GM19372 (cell line): ENCODE data around the gene CLTA.
A peak's percentile ranks its signal among the peaks of the same experiment; 100 is the strongest.

Experiments
- ATAC-seq: cut with Tn5 transposase; IDR thresholded peaks from one replicate; pipeline ENCODE4 v1.9.1; 2021; ENCODE audit warnings: mild to moderate bottlenecking, low read depth, moderate library complexity; ENCODE audit not compliant: unreplicated experiment

The CLTA gene, protein sequence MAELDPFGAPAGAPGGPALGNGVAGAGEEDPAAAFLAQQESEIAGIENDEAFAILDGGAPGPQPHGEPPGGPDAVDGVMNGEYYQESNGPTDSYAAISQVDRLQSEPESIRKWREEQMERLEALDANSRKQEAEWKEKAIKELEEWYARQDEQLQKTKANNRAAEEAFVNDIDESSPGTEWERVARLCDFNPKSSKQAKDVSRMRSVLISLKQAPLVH

DNA sequence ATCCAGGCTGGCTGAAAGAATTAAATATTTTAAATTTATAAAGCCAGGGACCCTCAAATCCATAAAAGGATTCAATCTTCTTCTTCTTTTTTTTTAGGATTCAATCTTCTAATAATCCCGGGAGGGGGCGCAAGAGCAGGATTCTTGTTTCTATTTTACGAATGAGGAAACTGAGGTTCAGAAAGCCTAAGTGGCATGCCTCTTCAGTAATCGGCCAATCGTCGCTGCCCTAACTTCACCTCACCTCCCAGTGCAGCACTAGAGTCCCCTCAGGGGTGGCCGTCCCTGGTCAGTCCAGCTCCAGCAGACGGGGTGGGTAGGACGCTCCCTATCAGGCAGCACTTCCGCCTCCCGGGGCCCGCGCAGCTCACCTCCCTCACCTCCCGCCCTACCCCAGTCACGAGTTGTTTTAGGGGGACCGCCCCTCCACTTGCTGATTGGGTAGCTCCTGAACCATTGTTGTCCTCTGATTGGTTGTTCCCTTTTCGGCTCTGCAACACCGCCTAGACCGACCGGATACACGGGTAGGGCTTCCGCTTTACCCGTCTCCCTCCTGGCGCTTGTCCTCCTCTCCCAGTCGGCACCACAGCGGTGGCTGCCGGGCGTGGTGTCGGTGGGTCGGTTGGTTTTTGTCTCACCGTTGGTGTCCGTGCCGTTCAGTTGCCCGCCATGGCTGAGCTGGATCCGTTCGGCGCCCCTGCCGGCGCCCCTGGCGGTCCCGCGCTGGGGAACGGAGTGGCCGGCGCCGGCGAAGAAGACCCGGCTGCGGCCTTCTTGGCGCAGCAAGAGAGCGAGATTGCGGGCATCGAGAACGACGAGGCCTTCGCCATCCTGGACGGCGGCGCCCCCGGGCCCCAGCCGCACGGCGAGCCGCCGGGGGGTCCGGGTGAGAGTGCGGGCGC is at the start of gene CLTA:
CLTA (plus strand) TSS at position 534 of the 902 bp plus-strand sequence; CDS start at position 670, 136 bp downstream.
- peak; percentile 99 for ATAC-seq

DNA sequence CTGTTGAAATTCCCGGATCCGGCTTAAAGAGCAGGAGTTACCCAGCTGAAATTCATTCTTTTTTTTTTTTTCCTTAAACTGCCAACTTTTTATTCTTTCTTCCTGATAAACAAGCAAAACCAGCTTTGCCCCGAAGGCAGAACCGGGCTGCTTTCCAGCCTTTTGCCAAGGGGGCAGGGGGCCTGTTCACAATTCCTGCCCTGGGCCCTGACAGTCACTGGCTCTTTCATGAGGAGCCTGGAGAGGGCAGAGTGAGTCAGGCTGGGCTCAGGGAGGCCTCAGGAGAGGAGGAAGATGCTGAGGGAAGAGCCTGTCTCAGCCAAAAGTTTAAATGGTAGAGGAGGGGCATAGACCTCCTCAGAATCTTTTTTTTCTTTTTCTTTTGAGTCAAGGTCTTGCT is 49.4 kb upstream of the CLTA start:
- ATAC-seq: no peak

DNA sequence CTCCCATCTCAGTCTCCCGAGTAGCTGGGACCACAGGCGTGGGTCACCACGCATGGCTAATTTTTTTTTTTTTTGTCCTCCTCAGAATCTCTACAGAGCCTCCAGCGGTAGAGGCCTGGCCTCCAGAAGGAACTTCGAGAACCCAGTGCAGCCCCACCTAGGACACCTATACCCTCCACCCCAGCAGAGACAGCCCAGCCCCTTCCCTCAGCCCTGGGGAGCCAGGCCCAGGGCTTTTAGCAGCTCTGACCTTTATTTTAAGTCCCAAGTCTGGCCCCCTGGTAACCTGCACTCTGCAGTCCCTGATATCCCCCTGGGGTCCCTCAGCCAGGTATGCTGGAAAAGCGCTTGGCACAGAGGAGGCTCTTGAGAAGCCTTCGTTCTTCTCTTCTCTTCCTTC is 49.0 kb upstream of the CLTA start:
- no peak for ATAC-seq

DNA sequence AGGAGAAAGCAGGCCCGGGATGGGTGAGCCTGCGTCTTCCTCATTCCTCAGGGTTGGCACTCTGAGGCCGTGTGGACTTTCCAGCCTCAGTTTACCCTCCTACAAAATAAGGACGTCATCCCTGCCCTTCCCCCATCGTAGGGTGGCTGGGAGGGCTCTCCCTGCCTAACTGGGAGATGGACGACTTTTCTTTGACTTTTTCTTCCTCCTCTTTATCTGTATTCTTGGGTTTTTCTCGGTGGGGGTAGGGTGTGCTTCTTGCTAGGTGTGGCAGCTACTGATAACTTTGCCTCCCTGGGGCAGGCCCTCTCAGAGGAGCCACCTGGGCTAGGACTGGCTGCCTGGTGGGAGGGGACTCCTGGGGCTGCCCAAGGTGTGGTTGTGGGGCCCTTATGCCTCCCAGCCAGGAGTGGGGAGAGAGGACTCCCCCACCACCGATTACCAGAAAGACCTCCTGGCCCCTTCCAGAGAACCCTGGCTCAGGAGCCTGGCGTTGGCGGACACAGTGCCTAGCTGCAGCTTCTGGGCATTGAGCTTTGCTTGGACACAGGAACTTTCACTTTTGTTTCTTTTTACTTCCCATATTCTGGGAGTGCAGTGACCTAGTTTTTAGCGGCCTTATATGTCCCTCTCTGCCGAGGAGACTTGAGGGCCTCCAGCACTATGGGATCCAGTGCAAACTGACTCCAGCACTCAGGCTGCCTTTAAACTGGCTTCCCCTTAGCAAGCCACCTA is 48.0 kb upstream of the CLTA start:
- ATAC-seq: no peak

DNA sequence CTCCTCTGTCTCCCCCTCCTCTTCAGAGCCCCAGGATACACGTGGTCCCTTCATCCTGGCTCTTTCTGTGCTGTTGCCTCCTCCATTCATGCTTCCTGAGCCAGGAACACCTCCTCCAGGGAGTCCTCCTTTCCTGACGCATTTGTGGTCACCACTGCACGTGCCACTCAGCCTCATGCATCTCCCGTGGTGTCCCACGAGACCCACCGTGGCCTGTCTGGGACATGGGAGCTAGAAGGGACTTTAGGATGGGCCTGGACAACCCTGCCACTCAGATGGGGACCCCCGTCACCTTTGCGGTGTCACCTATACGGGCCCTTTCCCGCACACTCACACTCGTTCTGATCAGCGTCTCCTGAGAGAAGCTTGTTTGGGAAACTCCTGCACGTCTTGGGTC is 47.5 kb upstream of the CLTA start:
- no peak for ATAC-seq

DNA sequence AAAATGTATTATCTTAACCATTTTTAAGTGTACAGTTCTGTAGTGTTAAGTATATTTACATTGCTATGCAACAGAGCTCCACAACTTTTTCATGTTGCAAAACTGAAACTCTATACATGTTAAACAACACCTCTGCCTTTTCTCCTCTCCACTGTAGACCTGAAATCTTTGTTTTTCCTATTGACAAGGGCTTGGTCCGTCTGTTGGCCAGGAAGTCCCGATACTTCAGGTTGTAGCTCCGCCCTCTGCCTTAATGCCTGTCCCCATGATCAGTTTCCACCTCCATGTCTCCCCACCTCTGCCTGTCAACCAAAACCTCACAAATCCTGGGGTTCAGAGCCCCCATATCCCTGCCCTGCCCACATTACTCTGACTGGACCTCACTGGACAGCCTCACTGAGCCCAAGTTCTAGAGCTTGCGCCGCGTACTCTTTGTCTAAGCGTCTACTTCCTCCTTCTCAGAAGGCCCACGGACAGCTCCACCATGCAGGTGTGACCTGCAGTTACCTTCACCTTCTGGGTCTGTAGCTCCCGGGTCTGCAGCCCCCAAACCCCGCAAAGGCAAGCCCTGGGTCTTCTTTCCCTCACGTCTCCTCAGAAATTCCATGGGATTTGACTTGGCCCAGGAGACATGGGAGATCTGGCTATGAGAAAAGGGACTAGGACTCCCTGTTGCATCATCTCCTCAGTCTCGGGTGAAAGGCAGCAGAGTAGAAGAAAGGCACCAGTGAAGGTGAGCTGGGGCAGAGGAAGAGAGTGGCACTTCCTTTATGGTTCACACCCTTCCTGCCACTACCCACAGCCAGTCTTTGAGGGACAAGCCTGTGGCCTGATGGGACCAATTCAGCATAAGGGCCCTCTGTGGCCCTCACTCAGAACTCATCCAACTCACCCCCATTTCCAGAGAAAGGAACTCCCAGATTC is 46.1 kb upstream of the CLTA start:
- ATAC-seq: no peak

DNA sequence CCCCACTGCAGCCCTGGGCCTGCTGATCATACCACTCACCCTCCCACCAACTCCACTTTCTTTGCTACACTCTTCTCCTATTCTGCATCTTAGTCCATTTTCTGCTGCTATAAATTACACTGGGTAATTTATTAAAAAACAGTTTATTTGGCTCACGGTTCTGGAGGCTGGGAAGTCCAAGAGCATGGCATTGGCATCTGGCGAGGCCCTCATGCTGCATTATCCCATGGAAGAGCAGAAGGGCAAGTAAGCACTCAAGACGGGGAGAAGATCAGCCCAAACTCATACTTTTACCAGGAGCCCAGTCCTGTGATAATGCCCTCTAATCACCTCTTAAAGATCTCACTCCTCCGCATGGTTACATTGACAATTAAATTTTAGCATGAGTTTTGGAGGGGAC is 44.8 kb upstream of the CLTA start:
- no peak for ATAC-seq

DNA sequence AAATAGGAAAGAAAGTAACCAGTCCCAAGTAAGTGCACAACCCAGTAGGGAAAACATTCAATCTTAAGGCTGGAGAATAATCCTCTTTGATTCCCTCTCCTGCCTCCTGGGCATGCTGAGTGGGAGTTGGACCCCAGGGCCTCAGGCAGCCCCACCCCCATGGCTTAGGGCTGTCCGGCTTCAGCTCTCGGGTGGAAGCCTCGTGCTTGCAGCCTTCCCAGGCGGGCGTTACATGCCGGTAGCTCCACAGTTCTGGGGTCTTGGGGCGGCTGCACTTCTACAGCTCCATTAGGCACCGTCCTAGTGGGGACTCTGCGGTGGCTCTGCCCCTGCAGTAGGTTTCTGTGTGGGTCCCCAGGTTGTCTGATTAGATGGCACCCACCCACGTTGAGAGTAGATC is 44.1 kb upstream of the CLTA start:
- no peak for ATAC-seq

DNA sequence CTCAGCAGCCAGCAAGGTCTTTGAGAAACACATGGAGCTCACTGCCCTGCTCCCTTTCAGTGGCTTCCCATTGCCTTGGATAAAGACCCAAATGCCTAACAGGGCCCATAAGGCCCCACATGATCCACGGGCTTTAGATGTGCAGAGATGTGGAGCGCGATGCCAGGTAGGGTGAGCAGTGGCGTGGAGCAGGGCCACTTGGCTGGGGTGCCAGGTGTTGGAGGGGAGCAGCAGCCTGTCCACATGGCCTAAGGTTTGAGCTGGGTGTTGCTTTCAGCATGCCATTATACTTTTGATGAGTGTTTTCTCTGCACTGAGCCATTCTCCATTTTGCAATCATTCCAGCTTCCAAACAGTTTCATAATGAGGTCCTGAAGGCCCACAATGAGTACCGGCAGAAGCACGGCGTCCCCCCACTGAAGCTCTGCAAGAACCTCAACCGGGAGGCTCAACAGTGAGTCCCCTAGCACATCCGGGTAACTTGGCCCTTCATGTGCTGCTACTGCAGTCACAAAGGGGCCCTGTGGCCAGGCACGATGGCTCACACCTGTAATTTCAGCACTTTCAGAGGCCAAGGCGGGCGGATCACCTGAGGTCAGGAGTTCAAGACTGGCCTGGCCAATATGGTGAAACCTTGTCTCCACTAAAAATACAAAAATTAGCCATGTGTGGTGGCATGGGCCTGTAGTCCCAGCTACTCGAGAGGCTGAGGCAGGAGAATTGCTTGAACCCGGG is 43.1 kb upstream of the CLTA start:
- no peak for ATAC-seq

DNA sequence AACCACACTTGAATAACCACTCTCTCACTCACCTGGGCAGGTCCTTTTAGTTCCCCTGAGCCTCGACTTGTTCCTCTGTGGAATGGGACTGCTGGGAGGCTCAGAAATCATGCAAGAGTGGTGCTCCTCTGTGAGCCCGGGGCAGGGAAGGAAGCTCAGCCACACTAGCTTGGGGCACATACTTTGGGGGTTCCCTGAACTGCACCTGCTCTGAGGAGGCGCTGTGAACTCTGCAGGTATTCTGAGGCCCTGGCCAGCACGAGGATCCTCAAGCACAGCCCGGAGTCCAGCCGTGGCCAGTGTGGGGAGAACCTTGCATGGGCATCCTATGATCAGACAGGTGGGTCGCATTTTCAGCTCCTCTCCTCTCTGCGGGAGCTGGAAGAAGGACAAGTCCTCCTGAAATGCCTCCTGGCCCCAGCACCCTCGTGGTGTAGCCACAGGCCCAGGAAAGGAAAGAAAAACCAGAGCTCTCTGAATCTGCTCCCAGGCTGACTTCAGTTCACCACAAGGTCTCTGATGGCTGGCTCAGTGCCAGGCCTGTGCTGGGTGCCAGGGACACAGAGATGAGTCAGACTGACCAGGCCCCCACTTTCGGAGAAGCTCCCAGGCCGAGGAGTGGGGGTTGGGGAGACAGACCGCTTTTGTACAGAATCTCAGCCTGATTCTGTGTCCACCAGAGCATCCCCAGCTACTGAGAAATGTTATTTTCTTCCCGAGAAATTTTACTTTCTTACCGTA is 42.2 kb upstream of the CLTA start:
- no peak for ATAC-seq

DNA sequence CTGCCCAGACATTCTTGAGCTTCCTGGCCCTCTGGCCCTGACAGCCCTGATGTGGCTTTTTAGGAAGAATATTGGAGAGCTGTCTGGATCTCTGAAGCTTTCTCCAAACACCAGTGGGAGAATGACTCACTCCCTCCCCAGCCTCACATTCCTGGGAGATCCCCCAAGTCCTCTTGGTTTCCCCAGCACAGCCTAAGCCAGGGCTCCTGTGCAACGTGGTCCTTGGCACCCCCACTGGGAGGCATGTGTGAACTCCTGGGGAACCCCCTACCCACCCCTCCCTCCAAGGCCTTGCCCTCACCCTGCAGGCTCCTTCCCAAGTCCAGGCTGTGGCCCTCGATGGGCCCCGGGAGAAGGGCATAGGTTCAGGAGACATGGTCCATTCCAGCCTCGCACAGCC is 41.5 kb upstream of the CLTA start:
- no peak for ATAC-seq

DNA sequence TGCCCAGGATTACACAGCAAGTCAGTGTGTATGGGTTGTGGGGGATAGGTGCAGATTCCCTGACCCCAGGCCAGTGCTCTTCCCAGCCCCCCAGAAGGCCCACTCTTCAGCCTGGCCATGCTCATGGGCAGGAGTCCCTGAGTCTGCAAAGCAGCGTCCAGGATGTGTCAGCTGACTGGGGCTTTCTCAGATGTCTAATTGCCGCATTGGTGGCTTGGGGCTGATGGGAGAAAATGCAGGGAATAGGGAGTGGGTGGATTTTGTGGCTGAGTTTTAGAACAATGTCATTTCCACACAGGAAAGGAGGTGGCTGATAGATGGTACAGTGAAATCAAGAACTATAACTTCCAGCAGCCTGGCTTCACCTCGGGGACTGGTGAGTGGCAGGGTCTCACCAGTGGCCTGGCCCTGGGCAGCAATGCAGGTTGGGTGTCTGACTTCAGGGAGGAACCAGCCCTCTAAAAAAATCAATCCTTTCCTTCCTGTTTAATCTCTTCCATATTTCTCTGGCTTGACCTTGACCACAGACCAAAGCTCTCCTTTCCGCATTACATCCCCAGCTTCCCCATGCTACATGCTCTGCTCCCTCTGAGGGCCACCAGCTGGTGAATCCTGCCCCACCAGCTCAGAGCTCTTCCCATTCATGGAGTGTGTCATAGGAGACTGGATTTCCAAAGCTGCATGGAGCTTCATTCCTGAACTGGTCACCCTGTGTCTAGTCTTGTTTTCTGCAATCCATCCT is 40.0 kb upstream of the CLTA start:
- no peak for ATAC-seq

DNA sequence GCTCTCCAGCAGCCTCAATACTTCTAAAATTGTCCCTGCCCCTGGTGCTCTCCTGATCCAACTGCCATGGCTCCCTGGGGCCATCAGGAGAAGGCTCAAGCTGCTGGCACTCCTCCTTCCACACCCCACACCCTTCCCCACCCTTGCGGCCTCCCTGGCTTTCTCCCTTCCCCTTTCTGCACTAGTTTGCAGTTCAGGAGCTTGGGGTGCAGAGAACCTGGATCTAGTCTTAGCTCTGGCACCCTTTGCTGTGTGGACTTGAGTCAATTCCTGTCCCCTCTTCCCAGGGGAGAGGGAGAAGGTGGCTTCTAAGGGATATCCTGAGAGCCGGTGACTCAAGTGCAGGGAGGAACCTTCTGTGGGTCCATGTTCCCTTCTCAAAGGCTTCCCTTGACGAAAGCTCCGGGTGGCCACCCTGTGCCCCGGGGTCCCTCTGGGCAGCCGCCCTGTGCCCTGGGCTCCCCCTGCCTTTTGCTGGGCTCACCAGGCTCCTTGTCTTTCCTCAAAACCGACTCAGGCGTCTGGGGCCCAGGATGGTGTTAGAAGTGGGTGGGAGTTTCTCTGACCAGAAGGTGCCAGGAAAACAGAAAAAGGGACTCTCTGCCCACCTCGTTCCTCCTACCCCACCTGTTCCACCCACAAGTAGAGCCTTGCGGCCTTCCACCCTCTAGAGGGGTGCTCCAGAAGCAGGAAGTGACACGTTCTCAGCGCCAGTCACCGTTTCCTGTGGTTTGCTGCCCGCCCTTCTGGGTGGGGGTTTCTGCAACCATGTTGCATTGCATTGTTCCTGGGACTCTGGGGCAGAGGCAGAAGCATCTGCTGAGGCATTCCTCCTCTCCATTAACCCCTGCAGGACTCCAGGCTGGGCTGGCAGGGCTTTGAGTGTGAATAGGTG is 39.2 kb upstream of the CLTA start:
- ATAC-seq: peak; percentile 69

DNA sequence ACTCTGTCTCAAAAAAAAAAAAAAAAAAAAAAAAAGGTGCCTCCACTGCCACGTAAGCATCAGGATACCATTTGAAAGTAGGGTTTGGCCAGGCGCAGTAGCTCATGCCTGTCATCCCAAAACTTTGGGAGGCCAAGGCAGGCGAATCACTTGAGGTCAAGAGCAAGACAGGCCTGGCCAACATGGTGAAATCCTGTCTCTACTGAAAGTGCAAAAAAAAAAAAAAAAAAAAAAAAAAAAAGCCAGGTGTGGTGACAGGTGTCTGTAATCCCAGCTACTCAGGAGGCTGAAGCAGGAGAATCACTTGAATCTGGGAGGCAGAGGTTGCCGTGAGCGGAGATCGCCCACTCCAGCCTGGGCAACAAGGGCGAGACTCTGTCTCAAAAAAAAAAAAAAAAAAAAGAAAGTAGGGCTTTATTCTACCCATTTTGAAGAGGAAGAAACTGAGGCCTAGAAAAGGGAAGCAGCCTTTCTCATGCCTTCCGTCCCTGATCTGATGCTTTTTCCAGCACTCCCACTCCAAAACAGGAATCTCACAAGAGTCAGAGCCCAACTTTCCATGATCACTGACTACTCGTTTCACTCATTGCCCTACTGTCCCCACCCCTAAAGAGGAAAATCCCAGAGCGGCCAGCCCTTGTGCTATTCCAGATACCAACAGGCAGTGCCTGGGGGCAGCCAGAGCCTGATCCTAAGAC is 37.8 kb upstream of the CLTA start:
- ATAC-seq: no peak

DNA sequence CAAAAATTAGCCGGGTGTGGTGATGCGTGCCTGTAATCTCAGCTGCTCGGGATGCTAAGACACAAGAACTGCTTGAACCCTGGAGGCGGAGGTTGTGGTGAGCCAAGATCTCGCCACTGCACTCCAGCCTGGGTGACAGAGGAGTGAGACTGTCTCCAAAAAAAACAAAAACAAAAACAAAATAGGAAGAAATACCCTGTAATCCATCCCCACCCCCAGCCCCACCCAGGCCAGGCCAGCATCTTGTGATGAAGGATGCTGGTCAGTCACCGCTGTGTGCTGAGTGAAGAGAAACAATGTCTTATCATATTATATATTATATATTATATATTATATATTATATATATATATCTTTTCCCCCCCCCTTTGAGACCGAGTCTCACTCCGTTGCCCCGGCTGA is 37.0 kb upstream of the CLTA start:
- no peak for ATAC-seq

DNA sequence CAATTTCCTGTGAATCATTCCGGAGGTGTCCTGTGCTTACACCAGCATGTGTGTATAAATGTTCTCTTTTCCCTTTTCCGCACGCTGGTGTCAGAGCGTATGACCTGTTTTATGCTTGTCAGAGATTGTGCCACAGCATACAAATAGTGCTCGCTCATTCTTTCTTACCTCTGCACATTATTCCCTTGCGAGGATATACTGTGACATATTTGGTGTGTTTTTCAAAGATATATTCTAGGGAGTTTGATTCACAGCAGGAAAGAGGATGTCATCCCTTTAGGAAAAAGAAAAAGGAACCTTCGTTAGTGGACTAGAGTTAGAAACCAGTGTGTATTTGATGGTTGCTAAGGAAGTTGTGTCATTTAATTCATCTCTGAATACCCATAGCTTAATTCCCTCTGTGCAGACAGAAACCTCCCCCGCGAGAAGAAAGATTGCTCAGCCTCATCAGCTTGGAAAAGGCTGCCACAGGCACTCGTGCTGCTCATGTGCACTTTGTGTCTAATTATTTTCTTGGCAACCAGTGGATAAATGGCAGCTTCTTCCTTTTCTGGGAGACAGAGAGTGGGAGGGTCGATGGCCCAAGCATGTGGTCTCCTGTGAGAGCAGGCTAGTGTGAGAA is 36.3 kb upstream of the CLTA start:
- ATAC-seq: no peak
